ENCODE results near the gene ERP44.
"Not testable (repeated sequence)": the region's sequence is repeated elsewhere in the genome, so short reads cannot be mapped to it uniquely, and the experiment has no call there.

The ERP44 gene

DNA sequence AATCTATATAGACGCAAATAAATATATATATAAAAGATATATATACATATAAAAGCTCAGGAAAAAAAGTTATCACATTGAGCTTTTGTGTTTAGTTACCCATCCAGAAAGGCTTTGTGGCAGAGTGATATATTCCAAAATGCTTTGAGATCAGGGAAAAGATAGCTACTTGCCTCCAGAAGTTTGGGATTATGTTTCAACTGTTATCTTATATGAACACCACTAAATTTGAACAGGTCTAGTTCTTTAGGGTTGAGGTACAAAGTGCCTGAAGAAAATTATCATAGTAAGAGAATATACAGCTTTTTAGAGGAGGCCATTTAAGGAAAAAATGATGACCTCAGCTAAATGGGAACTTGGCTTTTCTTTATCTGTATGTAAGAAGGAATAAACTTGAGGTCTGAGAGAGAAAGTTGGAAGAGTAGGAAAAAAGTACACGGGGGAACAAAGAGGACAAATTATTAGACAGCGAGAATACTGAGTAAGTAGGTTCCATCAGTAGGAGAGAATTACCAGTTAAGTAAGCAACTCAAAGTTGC lies 2.4 kb downstream of the ERP44 start:
- TF ChIP-seq SP1 (IDR thresholded peaks at IDR 0.05) (no peak), LEF1 (IDR thresholded peaks at IDR 0.05; ENCODE audit: borderline replicate concordance) (no peak), FOXA1 (IDR thresholded peaks at IDR 0.05) (no peak), ARNT (IDR thresholded peaks at IDR 0.05) (no peak), ELF4 (IDR thresholded peaks at IDR 0.05) (no peak), L3MBTL2 (conservative IDR thresholded peaks at IDR 0.05) (no peak), FOXK2 (IDR thresholded peaks at IDR 0.05) (no peak), ZNF384 (IDR thresholded peaks at IDR 0.05) (no peak), NFRKB (IDR thresholded peaks at IDR 0.05) (no peak)
- TF ChIP-seq, protein P1, sequence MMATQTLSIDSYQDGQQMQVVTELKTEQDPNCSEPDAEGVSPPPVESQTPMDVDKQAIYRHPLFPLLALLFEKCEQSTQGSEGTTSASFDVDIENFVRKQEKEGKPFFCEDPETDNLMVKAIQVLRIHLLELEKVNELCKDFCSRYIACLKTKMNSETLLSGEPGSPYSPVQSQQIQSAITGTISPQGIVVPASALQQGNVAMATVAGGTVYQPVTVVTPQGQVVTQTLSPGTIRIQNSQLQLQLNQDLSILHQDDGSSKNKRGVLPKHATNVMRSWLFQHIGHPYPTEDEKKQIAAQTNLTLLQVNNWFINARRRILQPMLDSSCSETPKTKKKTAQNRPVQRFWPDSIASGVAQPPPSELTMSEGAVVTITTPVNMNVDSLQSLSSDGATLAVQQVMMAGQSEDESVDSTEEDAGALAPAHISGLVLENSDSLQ (IDR thresholded peaks at IDR 0.05) = no peak
- CTCF ChIA-PET = interaction anchor here (0.6 kb wide), 1 partner anchor 25 kb away, joined by 4 read pairs; no protein-coding TSS in a partner anchor
- POLR2A ChIA-PET = no interaction called here
- DNase-seq (ENCODE audit: extremely low spot score) = no peak

DNA sequence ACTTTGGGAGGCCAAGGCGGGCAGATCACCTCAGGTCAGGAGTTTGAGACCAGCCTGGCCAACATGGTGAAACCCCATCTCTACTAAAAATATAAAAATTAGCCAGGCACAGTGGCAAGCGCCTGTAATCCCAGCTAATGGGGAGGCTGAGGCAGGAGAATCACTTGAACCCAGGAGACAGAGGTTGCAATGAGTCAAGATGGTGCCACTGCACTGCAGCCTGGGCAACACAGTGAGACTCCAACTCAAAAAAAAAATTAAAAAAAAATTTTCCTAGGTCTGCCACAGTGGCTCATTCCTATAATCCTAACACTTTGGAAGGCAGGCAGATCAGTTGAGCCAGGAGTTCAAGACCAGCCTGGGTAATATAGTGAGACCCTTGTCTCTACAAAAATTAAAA lies 4.4 kb downstream of the ERP44 start:
- DNase-seq (ENCODE audit: extremely low spot score); POLR2A ChIA-PET; CTCF ChIA-PET: not testable (repeated sequence)

DNA sequence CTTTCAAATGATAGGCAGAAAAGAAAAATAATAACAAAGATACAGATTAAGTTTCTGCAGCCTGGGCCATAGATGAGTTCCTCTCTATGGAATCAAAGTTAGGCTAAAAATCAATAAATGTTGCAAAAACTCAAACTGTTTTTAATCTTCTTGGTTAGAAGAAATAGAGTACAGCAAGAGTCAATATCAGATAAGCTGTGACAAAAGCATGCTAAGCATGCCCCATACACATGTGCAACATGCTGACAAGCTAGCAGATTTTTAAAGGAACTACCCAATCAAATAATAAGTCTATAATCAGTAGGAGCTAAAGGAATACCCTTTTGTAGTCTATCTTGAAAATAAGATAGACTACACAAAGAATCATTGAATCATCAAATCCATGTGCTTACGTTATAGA lies 6.7 kb downstream of the ERP44 start:
- ChIA-PET POLR2A (no interaction called here), CTCF (no interaction called here)
- no peak for TF ChIP-seq ZNF384 (IDR thresholded peaks at IDR 0.05)
- TF ChIP-seq LEF1 (IDR thresholded peaks at IDR 0.05; ENCODE audit: borderline replicate concordance) = no peak
- TF ChIP-seq TARDBP (IDR thresholded peaks at IDR 0.05) = no peak
- TF ChIP-seq, protein P1 (IDR thresholded peaks at IDR 0.05) = no peak
- no peak for TF ChIP-seq BHLHE40 (IDR thresholded peaks at IDR 0.05; ENCODE audit: borderline replicate concordance)
- TF ChIP-seq FOXA1 (IDR thresholded peaks at IDR 0.05) = no peak
- TF ChIP-seq ELF4 (IDR thresholded peaks at IDR 0.05) = no peak
- TF ChIP-seq SUZ12 (IDR thresholded peaks at IDR 0.05) = no peak
- TF ChIP-seq FOXK2 (IDR thresholded peaks at IDR 0.05) = no peak
- no peak for TF ChIP-seq SP1 (IDR thresholded peaks at IDR 0.05)
- no peak for TF ChIP-seq FOXM1 (IDR thresholded peaks at IDR 0.05; ENCODE audit: borderline replicate concordance)
- TF ChIP-seq L3MBTL2 (conservative IDR thresholded peaks at IDR 0.05) = no peak
- no peak for DNase-seq (ENCODE audit: extremely low spot score)

DNA sequence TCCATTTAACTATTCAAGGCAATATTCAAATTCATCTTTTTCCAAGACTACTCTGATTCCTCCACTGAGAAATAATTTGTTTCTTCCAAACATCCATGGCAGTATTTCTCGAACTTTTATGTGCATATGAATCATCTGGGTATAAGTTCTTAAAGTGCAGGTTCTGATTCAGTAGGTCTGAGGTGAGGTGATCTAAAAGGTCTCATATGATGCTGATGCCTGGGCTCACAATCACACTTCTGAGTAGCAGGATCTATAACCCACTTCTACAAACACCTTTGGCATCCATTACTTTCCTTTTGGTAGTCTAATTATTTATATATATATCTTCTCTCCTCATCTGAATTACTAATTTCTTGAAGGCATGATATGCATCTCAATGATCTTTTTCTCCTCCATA lies 7.2 kb downstream of the ERP44 start:
- no peak for DNase-seq (ENCODE audit: extremely low spot score)
- POLR2A ChIA-PET = no interaction called here
- CTCF ChIA-PET = no interaction called here
- TF ChIP-seq LEF1 (IDR thresholded peaks at IDR 0.05; ENCODE audit: borderline replicate concordance) = no peak
- TF ChIP-seq, protein P1 (IDR thresholded peaks at IDR 0.05) = no peak
- no peak for TF ChIP-seq ELF4 (IDR thresholded peaks at IDR 0.05)
- TF ChIP-seq FOXK2 (IDR thresholded peaks at IDR 0.05) = no peak
- no peak for TF ChIP-seq HDGF (IDR thresholded peaks at IDR 0.05; ENCODE audit: borderline replicate concordance)
- no peak for TF ChIP-seq TARDBP (IDR thresholded peaks at IDR 0.05)
- no peak for TF ChIP-seq CTBP1 (IDR thresholded peaks at IDR 0.05; ENCODE audit: borderline replicate concordance)
- TF ChIP-seq L3MBTL2 (conservative IDR thresholded peaks at IDR 0.05) = no peak

DNA sequence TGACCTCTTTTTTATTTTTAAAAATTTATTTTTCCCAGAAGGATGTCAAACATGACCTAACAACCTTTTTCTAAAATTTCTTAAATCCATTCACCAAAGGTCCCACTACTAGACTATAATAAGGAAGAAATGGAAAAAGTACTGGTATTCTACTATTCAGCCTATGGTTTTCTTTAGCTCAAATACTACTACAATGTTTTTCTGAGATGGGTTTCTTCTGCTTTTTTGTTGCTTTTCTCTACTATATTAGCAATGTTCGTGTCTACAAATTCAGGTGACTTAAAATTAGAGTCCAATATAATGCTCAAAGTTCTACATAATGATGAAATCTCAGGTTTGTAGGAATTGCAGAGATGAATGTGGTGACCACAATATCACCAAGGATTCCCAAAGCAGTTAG lies 7.9 kb downstream of the ERP44 start:
- POLR2A ChIA-PET = interaction anchor here (1.5 kb wide), 1 partner anchor 8 kb away, joined by 3 read pairs; the partner anchor contains the start of genes ERP44 and INVS
- CTCF ChIA-PET = no interaction called here
- DNase-seq (ENCODE audit: extremely low spot score) = no peak

DNA sequence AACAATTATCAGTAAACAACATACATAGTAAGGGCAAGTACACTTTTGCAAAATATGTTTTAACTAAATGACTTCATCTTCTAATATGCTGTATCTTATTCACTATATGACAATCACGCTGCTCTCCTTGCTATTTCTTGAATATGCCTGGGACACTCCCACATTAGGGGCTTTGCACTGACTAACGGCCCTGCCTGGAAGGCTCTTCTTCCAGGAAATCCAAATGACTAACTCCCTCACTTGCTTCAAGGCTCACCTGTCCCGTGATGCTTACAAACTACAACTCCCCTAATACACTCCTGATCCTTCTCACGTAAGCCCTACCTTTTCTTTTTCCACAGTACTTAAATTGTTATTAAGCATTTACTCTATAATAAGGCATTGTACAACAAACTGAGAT lies 10.6 kb downstream of the ERP44 start:
- TF ChIP-seq LEF1 (IDR thresholded peaks at IDR 0.05; ENCODE audit: borderline replicate concordance) = no peak
- no peak for TF ChIP-seq FOXK2 (IDR thresholded peaks at IDR 0.05)
- TF ChIP-seq ZNF384 (IDR thresholded peaks at IDR 0.05) = no peak
- no peak for TF ChIP-seq NFRKB (IDR thresholded peaks at IDR 0.05)
- TF ChIP-seq SP1 (IDR thresholded peaks at IDR 0.05) = no peak
- TF ChIP-seq TARDBP (IDR thresholded peaks at IDR 0.05) = no peak
- TF ChIP-seq BHLHE40 (IDR thresholded peaks at IDR 0.05; ENCODE audit: borderline replicate concordance) = no peak
- no peak for TF ChIP-seq HDGF (IDR thresholded peaks at IDR 0.05; ENCODE audit: borderline replicate concordance)
- TF ChIP-seq ELF4 (IDR thresholded peaks at IDR 0.05) = no peak
- no peak for TF ChIP-seq SUZ12 (IDR thresholded peaks at IDR 0.05)
- TF ChIP-seq L3MBTL2 (conservative IDR thresholded peaks at IDR 0.05) = no peak
- CTCF ChIA-PET = no interaction called here
- POLR2A ChIA-PET = no interaction called here
- no peak for DNase-seq (ENCODE audit: extremely low spot score)

More for the DNA sequence above, 7.9 kb downstream of the ERP44 start:
- no peak for TF ChIP-seq SUZ12 (IDR thresholded peaks at IDR 0.05)
- TF ChIP-seq ARNT (IDR thresholded peaks at IDR 0.05) = no peak
- TF ChIP-seq L3MBTL2 (conservative IDR thresholded peaks at IDR 0.05) = no peak
- TF ChIP-seq NFRKB (IDR thresholded peaks at IDR 0.05) = no peak
- TF ChIP-seq, protein P1 (IDR thresholded peaks at IDR 0.05) = no peak
- no peak for TF ChIP-seq BHLHE40 (IDR thresholded peaks at IDR 0.05; ENCODE audit: borderline replicate concordance)
- TF ChIP-seq FOXM1 (IDR thresholded peaks at IDR 0.05; ENCODE audit: borderline replicate concordance) = no peak
- no peak for TF ChIP-seq CTBP1 (IDR thresholded peaks at IDR 0.05; ENCODE audit: borderline replicate concordance)
- TF ChIP-seq LEF1 (IDR thresholded peaks at IDR 0.05; ENCODE audit: borderline replicate concordance) = no peak
- TF ChIP-seq FOXA1 (IDR thresholded peaks at IDR 0.05) = no peak
- no peak for TF ChIP-seq HDGF (IDR thresholded peaks at IDR 0.05; ENCODE audit: borderline replicate concordance)
- no peak for TF ChIP-seq FOXK2 (IDR thresholded peaks at IDR 0.05)
- no peak for TF ChIP-seq SP1 (IDR thresholded peaks at IDR 0.05)
- TF ChIP-seq ZNF384 (IDR thresholded peaks at IDR 0.05) = no peak
- no peak for TF ChIP-seq ELF4 (IDR thresholded peaks at IDR 0.05)
- TF ChIP-seq TARDBP (IDR thresholded peaks at IDR 0.05) = no peak

All from HEK293T (cell line).